Ishikawa (cell line): ENCODE data around the gene ARMS2.

Experiments used
- CEBPB ChIP-seq: IDR thresholded peaks from 2 replicates; pipeline ENCODE4 v1.6.1; 2012
- CREB1 ChIP-seq: IDR thresholded peaks from 2 replicates; pipeline ENCODE4 v1.6.1; 2012; ENCODE audit warnings: low read depth
- EGR1 ChIP-seq: IDR thresholded peaks from 2 replicates; pipeline ENCODE4 v1.6.1; 2012
- EP300 ChIP-seq: IDR thresholded peaks from 2 replicates; pipeline ENCODE4 v1.6.1; 2012; ENCODE audit warnings: borderline replicate concordance
- FOXM1 ChIP-seq: IDR thresholded peaks from 2 replicates; pipeline ENCODE4 v1.6.1; 2012; ENCODE audit warnings: low read depth, borderline replicate concordance
- MAX ChIP-seq: IDR thresholded peaks from 2 replicates; pipeline ENCODE4 v1.6.1; 2012
- NFIC ChIP-seq: IDR thresholded peaks from 2 replicates; pipeline ENCODE4 v1.6.1; 2012
- RAD21 ChIP-seq: IDR thresholded peaks from 2 replicates; pipeline ENCODE4 v1.6.1; 2012; ENCODE audit warnings: low read depth
- REST ChIP-seq: IDR thresholded peaks from 2 replicates; pipeline ENCODE4 v1.6.1; 2012; ENCODE audit warnings: low read depth, mild to moderate bottlenecking
- TAF1 ChIP-seq: IDR thresholded peaks from 2 replicates; pipeline ENCODE4 v1.6.1; 2012; ENCODE audit warnings: low read depth, mild to moderate bottlenecking
- TCF12 ChIP-seq: IDR thresholded peaks from 2 replicates; pipeline ENCODE4 v1.6.1; 2012; ENCODE audit warnings: low read depth
- TEAD4 ChIP-seq: IDR thresholded peaks from 2 replicates; pipeline ENCODE4 v1.6.1; 2012
- USF1 ChIP-seq: IDR thresholded peaks from 2 replicates; pipeline ENCODE4 v1.6.1; 2012
- YY1 ChIP-seq: IDR thresholded peaks from 2 replicates; pipeline ENCODE4 v1.6.1; 2012; ENCODE audit warnings: low read depth
- ZBTB7A ChIP-seq: IDR thresholded peaks from 2 replicates; pipeline ENCODE4 v1.6.1; 2012; ENCODE audit warnings: low read depth

ARMS2 gene

GRCh38 chr10:122419016-122419415 lies 35.4 kb upstream of the ARMS2 start:
- no peak for TF ChIP-seq CEBPB
- TF ChIP-seq EGR1, result no peak
- no peak for TF ChIP-seq NFIC
- TF ChIP-seq YY1, result no peak
- no peak for TF ChIP-seq RAD21

GRCh38 chr10:122419876-122420623 lies 34.4 kb upstream of the ARMS2 start:
- no peak for TF ChIP-seq EP300
- TF ChIP-seq RAD21, result no peak
- no peak for TF ChIP-seq TEAD4
- no peak for TF ChIP-seq MAX
- no peak for TF ChIP-seq CREB1
- TF ChIP-seq USF1, result no peak
- TF ChIP-seq TCF12, result no peak
- TF ChIP-seq CEBPB, result no peak
- no peak for TF ChIP-seq TAF1
- no peak for TF ChIP-seq REST
- no peak for TF ChIP-seq FOXM1
- no peak for TF ChIP-seq NFIC
- TF ChIP-seq EGR1, result no peak
- no peak for TF ChIP-seq ZBTB7A
- TF ChIP-seq YY1, result no peak

- TF ChIP-seq REST (no peak), RAD21 (no peak)
These were observed 33.8 kb upstream of the ARMS2 start for GRCh38 chr10:122420624-122421007.

- TF ChIP-seq EP300 (no peak), ZBTB7A (no peak), FOXM1 (no peak), MAX (no peak), TAF1 (no peak), TCF12 (no peak)
These were observed 33.3 kb upstream of the ARMS2 start for GRCh38 chr10:122421054-122421625.

GRCh38 chr10:122421742-122422141 lies 32.7 kb upstream of the ARMS2 start:
- TF ChIP-seq CEBPB, result no peak

GRCh38 chr10:122422266-122422989 lies 32.0 kb upstream of the ARMS2 start:
- TF ChIP-seq TAF1 (no peak), FOXM1 (no peak), MAX (no peak), NFIC (no peak), TCF12 (no peak), ZBTB7A (no peak), CREB1 (no peak), TEAD4 (no peak), EGR1 (no peak)

GRCh38 chr10:122424059-122424458 lies 30.4 kb upstream of the ARMS2 start:
- TF ChIP-seq FOXM1 (no peak), TCF12 (no peak), CREB1 (no peak), ZBTB7A (no peak)
